Right atrium auricular region (tissue), 2 donors: ENCODE results near the gene ZNF33B. TPM values are rescaled to one million over a fixed set of nuclear protein-coding genes. Genes with fewer than 3 reads are reported as not detected.

ENCODE experiments used
- DNase-seq: peaks from one replicate; pipeline ENCODE4 v3.0.0-alpha.2; 2019; ENCODE audit warnings: low spot score
- H3K27ac ChIP-seq, 2 donors: fragments of 200-600 bp; sonication (generic); 1 replicate in 1 of 2; 2 replicates in 1 of 2; pipeline ENCODE4 v1.5.1; 2016 to 2019
- H3K27me3 ChIP-seq, 2 donors: fragments of 200-600 bp; sonication (generic); one replicate each; pipeline versions ENCODE4 v1.5.1 to v1.6.0; 2017 to 2019
- H3K36me3 ChIP-seq: fragments of 200-600 bp; sonication (generic); one replicate; pipeline ENCODE4 v1.5.1; 2016
- H3K4me1 ChIP-seq, 2 donors: fragments of 200-600 bp; sonication (generic); one replicate each; pipeline versions ENCODE4 v1.5.1 to v1.6.0; 2017 to 2019
- H3K4me3 ChIP-seq, 2 donors: fragments of 200-600 bp; sonication (generic); 1 replicate in 1 of 2; 2 replicates in 1 of 2; pipeline ENCODE4 v1.5.1; 2017 to 2019; ENCODE audit warnings: mild to moderate bottlenecking in 1 of 2, moderate library complexity in 1 of 2
- H3K9me3 ChIP-seq, 2 donors: fragments of 200-600 bp; sonication (generic); one replicate each; pipeline ENCODE4 v1.5.1; 2019
- total RNA-seq, 2 donors: library from RNA; depleted of rRNA; stranded (reverse); fragments of >200 nt; gene quantifications; one replicate each; pipeline ENCODE4 v1.1.0, GENCODE V29; 2016
- TF ChIP-seq, protein P1 (sequence below), 2 donors: fragments of 200-600 bp; sonication (generic); IDR thresholded peaks; one replicate each; pipeline ENCODE4 v1.5.1; 2019; ENCODE audit warnings: antibody characterized with exemption in 2 of 2

The ZNF33B gene
- total RNA-seq, 2 donors from 2014 or later: 7.0 to 11.2 TPM

DNA sequence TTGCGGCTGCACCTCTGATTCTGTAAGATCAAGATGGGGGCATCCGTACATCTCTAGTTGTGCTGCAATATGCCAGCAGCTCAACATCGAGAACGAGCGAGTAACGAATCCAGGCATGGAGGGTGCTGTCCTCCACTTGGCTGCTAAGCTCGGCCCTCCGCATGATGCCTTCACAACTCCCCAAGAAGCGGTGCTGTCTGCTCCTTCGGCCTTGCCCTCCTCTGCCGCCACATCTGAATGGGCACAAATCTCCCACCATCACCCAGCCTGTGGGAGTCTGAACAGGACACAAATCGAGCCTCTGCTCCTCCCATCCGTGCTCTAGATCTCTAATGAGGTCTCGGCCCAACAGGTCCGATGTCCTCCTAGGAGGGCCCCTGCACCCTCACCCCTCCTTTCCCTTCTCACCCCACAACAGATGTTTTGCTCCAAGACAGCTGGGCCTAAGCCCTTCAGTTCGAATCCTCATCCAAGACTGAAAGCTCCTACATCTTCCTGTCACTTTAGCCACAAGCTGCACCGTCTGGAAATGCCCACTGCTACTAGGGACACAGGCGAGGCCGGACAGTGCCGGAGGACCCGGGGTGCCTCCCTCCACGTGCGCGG lies 86.7 kb downstream of the ZNF33B start:
- no peaks in the 10 kb centered on the region for H3K36me3 ChIP-seq
- H3K4me1 ChIP-seq: peaks cover 0 to 21% of the 10 kb centered on the region in 2 donors
- H3K27me3 ChIP-seq: no peaks in the 10 kb centered on the region
- H3K4me3 ChIP-seq: peak overlapping the region; percentile 68 to 76
- peaks cover 0 to 6% of the 10 kb centered on the region in 2 donors for H3K9me3 ChIP-seq
- no peak for DNase-seq
- TF ChIP-seq, protein P1, sequence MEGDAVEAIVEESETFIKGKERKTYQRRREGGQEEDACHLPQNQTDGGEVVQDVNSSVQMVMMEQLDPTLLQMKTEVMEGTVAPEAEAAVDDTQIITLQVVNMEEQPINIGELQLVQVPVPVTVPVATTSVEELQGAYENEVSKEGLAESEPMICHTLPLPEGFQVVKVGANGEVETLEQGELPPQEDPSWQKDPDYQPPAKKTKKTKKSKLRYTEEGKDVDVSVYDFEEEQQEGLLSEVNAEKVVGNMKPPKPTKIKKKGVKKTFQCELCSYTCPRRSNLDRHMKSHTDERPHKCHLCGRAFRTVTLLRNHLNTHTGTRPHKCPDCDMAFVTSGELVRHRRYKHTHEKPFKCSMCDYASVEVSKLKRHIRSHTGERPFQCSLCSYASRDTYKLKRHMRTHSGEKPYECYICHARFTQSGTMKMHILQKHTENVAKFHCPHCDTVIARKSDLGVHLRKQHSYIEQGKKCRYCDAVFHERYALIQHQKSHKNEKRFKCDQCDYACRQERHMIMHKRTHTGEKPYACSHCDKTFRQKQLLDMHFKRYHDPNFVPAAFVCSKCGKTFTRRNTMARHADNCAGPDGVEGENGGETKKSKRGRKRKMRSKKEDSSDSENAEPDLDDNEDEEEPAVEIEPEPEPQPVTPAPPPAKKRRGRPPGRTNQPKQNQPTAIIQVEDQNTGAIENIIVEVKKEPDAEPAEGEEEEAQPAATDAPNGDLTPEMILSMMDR (IDR thresholded peaks at IDR 0.05): no peak
- peak overlapping the region; percentile 70 to 75 for H3K27ac ChIP-seq

DNA sequence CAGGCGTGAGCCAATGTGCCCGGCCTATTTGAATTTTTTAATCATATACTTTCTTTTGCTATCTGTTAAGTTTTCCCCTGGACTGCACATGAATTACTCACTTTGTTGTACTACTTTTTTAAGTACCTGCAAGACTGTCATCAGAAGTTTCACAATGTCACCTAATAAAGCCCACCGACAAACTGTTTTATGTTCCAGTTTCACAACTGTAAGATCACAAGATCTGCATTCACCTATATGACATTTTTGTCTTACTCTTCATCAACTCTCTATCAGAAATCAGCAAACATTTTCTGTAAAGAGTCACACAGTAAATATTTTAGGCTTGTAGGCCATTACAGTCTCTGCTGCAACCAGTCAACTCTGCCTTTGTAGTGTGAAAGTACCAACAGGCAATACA lies 88.5 kb downstream of the ZNF33B start:
- TF ChIP-seq, protein P1 (IDR thresholded peaks at IDR 0.05): no peak
- no peak for DNase-seq
- H3K27ac ChIP-seq: no peak overlapping the region
- peaks cover 0 to 18% of the 10 kb centered on the region in 2 donors for H3K9me3 ChIP-seq
- H3K4me1 ChIP-seq: peaks cover 0 to 21% of the 10 kb centered on the region in 2 donors
- H3K27me3 ChIP-seq: no peaks in the 10 kb centered on the region
- no peak overlapping the region for H3K4me3 ChIP-seq
- no peaks in the 10 kb centered on the region for H3K36me3 ChIP-seq

DNA sequence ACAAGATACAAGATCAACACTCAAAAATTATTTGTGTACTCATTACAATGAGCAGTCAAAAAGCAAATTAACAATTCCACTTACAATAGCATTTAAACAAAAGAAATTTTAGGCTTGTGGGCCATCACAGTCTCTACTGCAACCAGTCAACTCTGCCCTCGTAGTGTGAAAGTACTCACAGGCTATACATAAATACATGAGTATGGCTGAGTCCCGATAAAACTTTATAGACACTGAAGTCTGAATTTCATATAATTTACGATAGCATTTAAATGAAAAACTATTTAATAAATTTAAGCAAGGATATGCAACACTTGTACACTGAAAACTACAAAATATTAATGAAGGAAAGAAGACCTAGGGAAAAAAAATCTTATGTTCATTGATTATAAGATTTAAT lies 90.1 kb downstream of the ZNF33B start:
- no peaks in the 10 kb centered on the region for H3K27me3 ChIP-seq
- peaks cover 0 to 34% of the 10 kb centered on the region in 2 donors for H3K9me3 ChIP-seq
- H3K36me3 ChIP-seq: peaks cover 13% of the 10 kb centered on the region
- H3K4me1 ChIP-seq: peaks cover 0 to 17% of the 10 kb centered on the region in 2 donors
- no peak overlapping the region for H3K27ac ChIP-seq
- DNase-seq: no peak
- H3K4me3 ChIP-seq: no peak overlapping the region
- TF ChIP-seq, protein P1 (IDR thresholded peaks at IDR 0.05): no peak

DNA sequence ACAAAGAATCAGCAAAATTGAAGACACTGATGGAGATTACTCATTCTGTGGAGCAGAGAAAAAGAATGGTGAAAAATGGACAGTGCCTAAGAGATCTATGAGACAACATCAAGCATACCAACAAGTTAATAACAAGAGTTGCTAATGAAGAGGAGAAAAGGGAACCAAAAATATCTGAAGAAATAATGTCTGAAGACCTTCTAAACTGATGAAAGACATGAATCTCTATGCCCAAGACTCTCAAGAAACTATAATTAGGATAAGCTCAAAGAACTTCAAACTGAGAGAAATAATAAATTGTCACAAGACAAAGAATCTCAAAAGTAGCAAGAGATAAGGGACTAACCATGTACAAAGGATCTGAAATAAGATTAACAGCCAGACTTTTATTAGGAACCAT lies 93.4 kb downstream of the ZNF33B start:
- Histone ChIP-seq H3K27ac (no peak overlapping the region), H3K36me3 (peaks cover 16% of the 10 kb centered on the region), H3K4me1 (no peaks in the 10 kb centered on the region), H3K9me3 (peaks cover 4 to 67% of the 10 kb centered on the region in 2 donors), H3K27me3 (no peaks in the 10 kb centered on the region), H3K4me3 (no peak overlapping the region)
- TF ChIP-seq, protein P1 (IDR thresholded peaks at IDR 0.05): no peak
- DNase-seq: no peak

DNA sequence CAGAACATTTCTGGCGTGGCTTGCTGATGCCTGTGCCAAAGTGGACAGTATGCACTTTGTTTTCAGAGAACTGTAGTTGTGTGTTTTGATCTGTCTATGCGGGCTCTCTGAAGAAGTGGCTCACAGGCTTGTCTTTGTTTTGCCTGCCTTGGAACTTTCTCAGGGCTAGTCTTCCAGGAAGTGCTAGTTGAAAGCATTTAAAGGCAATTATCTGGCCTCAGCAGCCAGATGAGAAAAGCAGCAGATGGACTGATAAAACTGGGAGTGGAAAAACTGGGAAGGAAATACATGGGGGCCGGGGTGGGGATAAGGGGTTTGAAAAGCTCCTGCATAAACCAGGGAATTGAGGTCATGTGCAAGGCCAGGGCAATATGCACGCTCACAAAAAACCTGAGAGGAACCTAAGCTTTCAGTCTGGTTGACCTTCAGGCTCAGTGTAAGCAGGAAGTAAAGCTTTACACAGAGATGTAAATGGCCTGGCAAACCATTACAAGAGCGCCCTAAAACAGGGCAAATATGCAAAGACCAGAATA lies 94.5 kb downstream of the ZNF33B start:
- H3K9me3 ChIP-seq: peaks cover 4 to 74% of the 10 kb centered on the region in 2 donors
- no peak for DNase-seq
- peaks cover 27% of the 10 kb centered on the region for H3K36me3 ChIP-seq

More for the DNA sequence above, 94.5 kb downstream of the ZNF33B start:
- H3K27me3 ChIP-seq: no peaks in the 10 kb centered on the region
- no peak overlapping the region for H3K27ac ChIP-seq
- H3K4me3 ChIP-seq: no peak overlapping the region
- TF ChIP-seq, protein P1 (IDR thresholded peaks at IDR 0.05): no peak
- no peaks in the 10 kb centered on the region for H3K4me1 ChIP-seq

Other genes starting within 250 kb of the ZNF33B start
- 10 to 100 TPM; 10.5 to 11.2 TPM for gene BMS1, start 144.2 kb upstream of the ZNF33B start, total RNA-seq